ENCODE measurements around the gene CORO2B. TPM values are rescaled to one million over a fixed set of nuclear protein-coding genes. Genes with fewer than 3 reads are reported as not detected.

CORO2B gene
- total and polyA plus RNA-seq, 2 of the 4 experiments (the other 2 are of a cell fraction): 9.3 to 39.3 TPM

GRCh38 chr15:68556139-68556990 lies 22.4 kb upstream of the CORO2B start:
- H2BK20ac ChIP-seq (ENCODE audit: low read depth, low read length): no peak overlapping the region
- H3K9ac ChIP-seq (ENCODE audit: low read depth, low read length): no peak overlapping the region
- DNase-seq (no peak), ATAC-seq (ENCODE audit: low read depth) (no peak)
- no peaks in the 10 kb centered on the region for H3K36me3 ChIP-seq (ENCODE audit: control insufficient read depth, insufficient read depth, low read length)
- peaks cover under 1% of the 10 kb centered on the region; the same call in 1 of the 2 replicates for H3K27me3 ChIP-seq (ENCODE audit: control insufficient read depth, insufficient read depth, low read length)
- no peak overlapping the region for H3K23ac ChIP-seq (ENCODE audit: low read depth, low read length)
- H3K9me3 ChIP-seq (ENCODE audit: control insufficient read depth, insufficient read depth, low read length): no peaks in the 10 kb centered on the region
- H3K27ac ChIP-seq (ENCODE audit: insufficient read depth, low read length): no peak overlapping the region
- no peak overlapping the region for H3K14ac ChIP-seq (replicated peaks; ENCODE audit: low read depth, low read length)
- no peak for TF ChIP-seq CEBPB (IDR thresholded peaks at IDR 0.05; ENCODE audit: low read depth, low read length)
- no peak for TF ChIP-seq CHD1 (IDR thresholded peaks at IDR 0.05; ENCODE audit: low read depth, low read length)
- no peak for TF ChIP-seq SMC3 (IDR thresholded peaks at IDR 0.05; ENCODE audit: low read depth, low read length)
- TF ChIP-seq BHLHE40 (IDR thresholded peaks at IDR 0.05; ENCODE audit: low read depth, low read length): no peak
- TF ChIP-seq POLR2A (IDR thresholded peaks at IDR 0.05; ENCODE audit: low read depth, low read length): no peak
- no peak for TF ChIP-seq RFX5 (IDR thresholded peaks at IDR 0.05; ENCODE audit: low read depth, low read length)
- no peak for TF ChIP-seq MAZ (IDR thresholded peaks at IDR 0.05; ENCODE audit: borderline replicate concordance, low read depth, low read length)
- TF ChIP-seq MAFK (IDR thresholded peaks at IDR 0.05; ENCODE audit: low read depth, low read length): no peak
- TF ChIP-seq CTCF (conservative IDR thresholded peaks at IDR 0.05; ENCODE audit: low read depth, low read length): no peak
- TF ChIP-seq MXI1 (IDR thresholded peaks at IDR 0.05; ENCODE audit: borderline replicate concordance, low read depth, low read length): no peak
- TF ChIP-seq, protein P1, sequence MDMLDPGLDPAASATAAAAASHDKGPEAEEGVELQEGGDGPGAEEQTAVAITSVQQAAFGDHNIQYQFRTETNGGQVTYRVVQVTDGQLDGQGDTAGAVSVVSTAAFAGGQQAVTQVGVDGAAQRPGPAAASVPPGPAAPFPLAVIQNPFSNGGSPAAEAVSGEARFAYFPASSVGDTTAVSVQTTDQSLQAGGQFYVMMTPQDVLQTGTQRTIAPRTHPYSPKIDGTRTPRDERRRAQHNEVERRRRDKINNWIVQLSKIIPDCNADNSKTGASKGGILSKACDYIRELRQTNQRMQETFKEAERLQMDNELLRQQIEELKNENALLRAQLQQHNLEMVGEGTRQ (IDR thresholded peaks at IDR 0.05; ENCODE audit: low read depth, low read length): no peak
- TF ChIP-seq RAD21 (IDR thresholded peaks at IDR 0.05; ENCODE audit: low read length): no peak
- TF ChIP-seq FOS (IDR thresholded peaks at IDR 0.05; ENCODE audit: low read depth, low read length): no peak
- TF ChIP-seq RCOR1 (IDR thresholded peaks at IDR 0.05; ENCODE audit: insufficient replicate concordance, low read length): no peak
- TF ChIP-seq, protein P2, sequence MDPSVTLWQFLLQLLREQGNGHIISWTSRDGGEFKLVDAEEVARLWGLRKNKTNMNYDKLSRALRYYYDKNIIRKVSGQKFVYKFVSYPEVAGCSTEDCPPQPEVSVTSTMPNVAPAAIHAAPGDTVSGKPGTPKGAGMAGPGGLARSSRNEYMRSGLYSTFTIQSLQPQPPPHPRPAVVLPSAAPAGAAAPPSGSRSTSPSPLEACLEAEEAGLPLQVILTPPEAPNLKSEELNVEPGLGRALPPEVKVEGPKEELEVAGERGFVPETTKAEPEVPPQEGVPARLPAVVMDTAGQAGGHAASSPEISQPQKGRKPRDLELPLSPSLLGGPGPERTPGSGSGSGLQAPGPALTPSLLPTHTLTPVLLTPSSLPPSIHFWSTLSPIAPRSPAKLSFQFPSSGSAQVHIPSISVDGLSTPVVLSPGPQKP (IDR thresholded peaks at IDR 0.05; ENCODE audit: borderline replicate concordance, low read depth, low read length): no peak
- no peak overlapping the region; the same call in 1 of the 2 replicates for H2AK5ac ChIP-seq (ENCODE audit: low read depth, low read length)
- H3K4me3 ChIP-seq (ENCODE audit: insufficient read depth, low read depth, low read length): no peak overlapping the region
- H4K5ac ChIP-seq (ENCODE audit: low read depth, low read length): no peak overlapping the region
- H3K9me1 ChIP-seq (ENCODE audit: insufficient read depth, low read length): peaks cover 7% of the 10 kb centered on the region
- no TSS peak for BruUV-seq (replicated peaks)
- no peak overlapping the region for H3K4me2 ChIP-seq (ENCODE audit: low read depth, low read length)
- WGBS, 2 experiments (ENCODE audit: extremely low coverage in 2 of 2, insufficient read length in 1 of 2): no CpG with 5 or more reads among the region's 17 CpGs
- no peaks in the 10 kb centered on the region for H4K20me1 ChIP-seq (ENCODE audit: insufficient read depth, low read length)
- intact Hi-C loops (cut with micrococcal nuclease) (no loop called here), dilution Hi-C loops (cut with HindIII; ENCODE audit: low sequenced_read_pairs, unreplicated experiment) (no loop called here), in situ Hi-C loops (cut with MboI; ENCODE audit: low sequenced_read_pairs) (no loop called here)
- H3K18ac ChIP-seq (ENCODE audit: low read depth, low read length): no peak overlapping the region
- no peak overlapping the region for H4K8ac ChIP-seq (ENCODE audit: low read depth in 2 of 2, low read length in 2 of 2)
- H2BK15ac ChIP-seq (ENCODE audit: low read depth, low read length): no peak overlapping the region
- H3K79me1 ChIP-seq (ENCODE audit: low read depth in 1 of 2, low read length in 2 of 2): no peaks in the 10 kb centered on the region
- H2BK120ac ChIP-seq (ENCODE audit: low read depth, low read length): no peak overlapping the region
- H2AFZ ChIP-seq (replicated peaks; ENCODE audit: low read length, poor library complexity): no peak overlapping the region
- H2BK5ac ChIP-seq (ENCODE audit: low read depth, low read length, poor library complexity, severe bottlenecking): no peak overlapping the region
- no peak overlapping the region for H3K4ac ChIP-seq (ENCODE audit: low read depth, low read length)
- CTCF ChIA-PET: interaction anchor here (1.5 kb wide), 1 partner anchor 118 kb away, joined by 6 read pairs; no protein-coding TSS in a partner anchor
- H3K56ac ChIP-seq (ENCODE audit: extremely low read depth, insufficient read depth, low read length): no peak overlapping the region
- no peak overlapping the region for H4K91ac ChIP-seq (ENCODE audit: insufficient read depth, low read depth, low read length)
- POLR2A ChIA-PET (ENCODE audit: unreplicated experiment): no interaction called here
- H2AK9ac ChIP-seq (replicated peaks; ENCODE audit: low read depth, low read length, poor library complexity): no peak overlapping the region
- H3K4me1 ChIP-seq (ENCODE audit: control insufficient read depth, insufficient read depth, low read length): peaks cover 5% of the 10 kb centered on the region
